ENCODE results near the gene DGKQ. TPM values are rescaled to one million over a fixed set of nuclear protein-coding genes. Genes with fewer than 3 reads are reported as not detected.

The DGKQ gene
- total RNA-seq, 6 experiments from 2014 or later = 4.6 to 10.5 (median 5.7) TPM

DNA sequence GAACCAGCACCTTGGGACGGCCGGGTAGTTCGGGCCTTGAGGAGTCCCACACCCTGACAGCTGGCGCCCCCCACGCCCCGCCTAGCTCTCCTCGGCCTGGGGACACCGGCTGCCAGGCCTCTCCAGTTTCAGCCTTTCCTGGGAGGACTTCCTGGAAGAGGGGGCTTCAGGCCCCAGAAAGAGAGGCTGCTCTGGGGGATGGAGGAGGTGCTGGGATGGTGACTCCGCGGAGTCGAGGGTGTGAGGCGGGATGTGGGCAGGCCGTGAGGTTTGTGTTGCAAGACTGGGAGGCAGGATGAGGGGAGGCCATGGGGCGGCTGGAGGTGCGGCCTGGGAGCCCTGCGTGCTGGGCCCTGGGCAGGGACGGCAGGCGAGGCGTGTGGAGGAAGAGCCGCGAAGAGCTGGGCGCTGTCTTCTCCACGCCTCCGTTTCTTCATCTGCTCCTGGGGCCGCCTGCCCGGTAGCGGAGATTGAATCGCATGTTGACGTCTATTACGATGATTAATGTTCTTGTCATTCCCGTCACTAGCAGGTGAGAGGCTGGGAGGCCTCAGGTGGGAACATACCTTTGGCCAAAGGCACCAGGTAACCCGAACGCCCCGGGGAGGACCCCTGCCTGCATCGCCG lies 37.1 kb upstream of the DGKQ start:
- Histone ChIP-seq H3K27ac (peak overlapping the region in 1 of 3 donors; percentile 40), H3K4me1 (peaks cover 0 to 33% (median 14%) of the 10 kb centered on the region in 4 donors), H3K27me3 (no peaks in the 10 kb centered on the region), H3K9me3 (no peaks in the 10 kb centered on the region), H3K4me3 (peak overlapping the region; percentile 48 to 67 (median 62)), H3K36me3 (peaks cover 0 to 8% (median 0%) of the 10 kb centered on the region in 4 donors)
- DNase-seq = peak; percentile 75 to 84 (median 80)
- peak; percentile 28 to 49 (median 48) for ATAC-seq
- intact Hi-C loops (cut with DNase I) = no loop called here
- TF ChIP-seq POLR2A (IDR thresholded peaks at IDR 0.05) = no peak
- TF ChIP-seq CTCF (IDR thresholded peaks at IDR 0.05) = no peak
- WGBS (ENCODE audit: insufficient coverage, low coverage, low lambda C conversion rate, missing lambda C conversion rate) = 11% methylated on average over 6 of the region's 36 CpGs

DNA sequence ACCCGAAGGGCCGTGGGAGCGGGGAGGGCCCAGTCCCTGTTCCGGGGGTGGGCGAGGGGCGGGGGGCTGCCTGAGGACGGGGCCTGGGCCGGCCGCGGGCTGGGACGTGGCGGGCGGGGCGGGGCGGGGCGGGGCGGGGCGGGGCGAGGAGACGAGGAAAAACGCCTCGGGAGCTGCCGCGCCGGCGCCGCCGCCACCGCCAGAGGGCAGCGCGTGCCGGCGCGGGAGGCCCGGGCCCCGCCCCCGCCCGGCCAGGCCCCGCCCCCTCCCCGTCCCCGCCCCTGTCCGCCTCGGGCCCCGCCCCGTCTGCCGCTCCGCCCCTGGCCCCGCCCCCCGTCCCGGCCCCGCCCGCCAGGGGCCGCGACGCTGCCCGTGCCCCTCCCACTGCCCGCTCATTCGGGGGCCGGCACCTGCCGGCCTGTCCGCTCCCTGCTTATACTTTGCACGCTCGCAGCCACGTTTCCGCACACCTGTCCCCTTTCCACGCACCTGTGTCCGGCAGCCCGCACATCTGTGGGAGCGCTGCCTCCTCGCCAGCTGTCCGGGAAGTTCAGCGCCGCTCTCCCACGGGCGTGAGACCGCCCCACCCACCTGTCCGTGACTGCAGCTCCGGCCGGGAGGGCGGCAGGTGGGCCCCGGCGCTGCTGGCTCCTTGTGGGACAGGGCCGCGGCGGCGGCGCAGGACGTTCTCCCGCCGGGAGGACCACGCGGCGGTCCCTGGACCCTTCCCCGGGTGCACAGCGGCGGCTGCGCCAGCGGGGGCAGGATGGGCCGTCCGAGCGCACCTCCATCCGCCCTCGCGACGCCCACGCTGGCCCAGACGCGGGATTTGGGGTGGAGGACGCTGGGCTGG lies 36.4 kb upstream of the DGKQ start:
- peak; percentile 21 for TF ChIP-seq POLR2A (IDR thresholded peaks at IDR 0.05)
- TF ChIP-seq CTCF (IDR thresholded peaks at IDR 0.05) = peak in 2 of 4 donors; percentile 23 to 50
- peak overlapping the region; percentile 62 to 67 (median 63) for H3K4me3 ChIP-seq
- DNase-seq = peak; percentile 86 to 89 (median 87)
- no peaks in the 10 kb centered on the region for H3K9me3 ChIP-seq
- 0% methylated on average over 16 of the region's 109 CpGs for WGBS (ENCODE audit: insufficient coverage, low coverage, low lambda C conversion rate, missing lambda C conversion rate)
- intact Hi-C loops (cut with DNase I) = no loop called here
- H3K36me3 ChIP-seq = peaks cover 0 to 8% (median 0%) of the 10 kb centered on the region in 4 donors
- no peaks in the 10 kb centered on the region for H3K27me3 ChIP-seq
- H3K27ac ChIP-seq = peak overlapping the region in 1 of 3 donors; percentile 40
- peaks cover 0 to 33% (median 14%) of the 10 kb centered on the region in 4 donors for H3K4me1 ChIP-seq
- ATAC-seq = peak; percentile 69 to 77 (median 72)

DNA sequence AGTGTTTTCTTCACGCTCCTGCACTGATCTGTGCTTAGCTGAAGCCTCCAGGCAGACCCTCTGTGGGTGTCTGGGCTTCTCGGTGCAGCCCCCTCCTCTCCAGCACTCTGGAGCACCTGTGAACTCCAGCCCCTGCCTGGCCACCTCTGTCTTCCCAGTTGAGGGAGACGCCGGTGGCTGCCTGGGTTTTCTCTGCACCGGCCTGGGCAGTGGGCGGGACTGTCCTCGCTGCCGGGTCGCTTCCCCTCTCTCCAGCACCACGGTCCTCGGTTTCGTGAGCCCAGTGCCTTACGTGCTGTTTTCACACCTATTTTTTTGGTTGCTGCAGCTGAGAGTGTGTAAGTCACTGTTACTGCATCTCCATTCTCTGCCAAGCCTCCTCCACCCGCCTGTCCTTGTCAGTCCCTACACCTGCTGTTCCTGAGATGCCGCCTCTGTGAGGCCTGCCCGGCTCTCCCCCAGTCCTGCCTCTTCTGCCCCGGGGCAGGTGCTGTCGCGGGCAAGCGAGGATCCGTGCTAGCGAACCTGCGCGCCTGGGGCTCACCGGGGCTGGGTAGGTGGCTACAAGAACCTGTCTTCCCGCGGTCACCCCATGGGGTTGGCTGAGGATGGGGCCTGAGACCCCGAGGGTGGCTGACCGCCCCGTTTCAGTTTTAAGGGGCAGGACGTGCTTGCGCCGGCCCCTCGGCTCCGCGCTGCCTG lies 35.6 kb upstream of the DGKQ start:
- TF ChIP-seq POLR2A (IDR thresholded peaks at IDR 0.05) (no peak), CTCF (IDR thresholded peaks at IDR 0.05) (no peak)
- Histone ChIP-seq H3K27me3 (no peaks in the 10 kb centered on the region), H3K36me3 (peaks cover 0 to 8% (median 0%) of the 10 kb centered on the region in 4 donors), H3K4me3 (peak overlapping the region; percentile 56 to 63 (median 62)), H3K27ac (no peak overlapping the region), H3K4me1 (peaks cover 0 to 33% (median 14%) of the 10 kb centered on the region in 4 donors), H3K9me3 (no peaks in the 10 kb centered on the region)
- peak in 2 of 3 donors; percentile 69 to 74 for DNase-seq
- intact Hi-C loops (cut with DNase I) = no loop called here
- WGBS (ENCODE audit: insufficient coverage, low coverage, low lambda C conversion rate, missing lambda C conversion rate) = 5% methylated on average over 25 of the region's 36 CpGs
- peak in 3 of 4 donors; percentile 2 to 21 (median 3) for ATAC-seq

DNA sequence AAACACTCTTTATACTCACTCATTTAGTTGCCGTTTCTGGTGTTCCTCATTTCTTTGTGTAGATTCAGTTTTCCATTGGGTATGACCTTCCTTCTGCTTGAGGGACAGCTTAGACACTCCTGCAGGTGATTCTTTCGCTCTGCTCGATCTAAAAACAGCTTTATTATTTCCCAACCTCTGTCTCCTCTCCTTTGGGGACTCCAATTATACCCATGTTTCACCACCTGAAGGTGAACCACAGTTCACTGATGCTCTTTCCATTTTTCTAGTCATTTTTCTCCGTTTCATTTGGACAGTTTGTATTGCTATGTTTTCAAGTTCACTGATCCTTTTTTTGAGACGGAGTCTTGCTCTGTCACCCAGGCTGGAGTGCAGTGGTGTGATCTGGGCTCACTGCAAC lies 33.5 kb upstream of the DGKQ start:
- ATAC-seq (no peak), DNase-seq (no peak)
- H3K27me3 ChIP-seq = peaks cover 4 to 9% of the 10 kb centered on the region in 2 donors
- no peaks in the 10 kb centered on the region for H3K36me3 ChIP-seq
- H3K4me3 ChIP-seq = no peak overlapping the region
- WGBS (ENCODE audit: insufficient coverage, low coverage, low lambda C conversion rate, missing lambda C conversion rate) = 90% methylated on average over 5 of the region's 5 CpGs
- intact Hi-C loops (cut with DNase I) = no loop called here
- no peaks in the 10 kb centered on the region for H3K9me3 ChIP-seq
- peaks cover 0 to 31% (median 8%) of the 10 kb centered on the region in 4 donors for H3K4me1 ChIP-seq
- no peak overlapping the region for H3K27ac ChIP-seq
- TF ChIP-seq CTCF (IDR thresholded peaks at IDR 0.05) (no peak), POLR2A (IDR thresholded peaks at IDR 0.05) (no peak)
